ENCODE data around the gene RFPL2.
"Not testable (repeated sequence)": the region's sequence is repeated elsewhere in the genome, so short reads cannot be mapped to it uniquely, and the experiment has no call there.

Gene RFPL2

DNA sequence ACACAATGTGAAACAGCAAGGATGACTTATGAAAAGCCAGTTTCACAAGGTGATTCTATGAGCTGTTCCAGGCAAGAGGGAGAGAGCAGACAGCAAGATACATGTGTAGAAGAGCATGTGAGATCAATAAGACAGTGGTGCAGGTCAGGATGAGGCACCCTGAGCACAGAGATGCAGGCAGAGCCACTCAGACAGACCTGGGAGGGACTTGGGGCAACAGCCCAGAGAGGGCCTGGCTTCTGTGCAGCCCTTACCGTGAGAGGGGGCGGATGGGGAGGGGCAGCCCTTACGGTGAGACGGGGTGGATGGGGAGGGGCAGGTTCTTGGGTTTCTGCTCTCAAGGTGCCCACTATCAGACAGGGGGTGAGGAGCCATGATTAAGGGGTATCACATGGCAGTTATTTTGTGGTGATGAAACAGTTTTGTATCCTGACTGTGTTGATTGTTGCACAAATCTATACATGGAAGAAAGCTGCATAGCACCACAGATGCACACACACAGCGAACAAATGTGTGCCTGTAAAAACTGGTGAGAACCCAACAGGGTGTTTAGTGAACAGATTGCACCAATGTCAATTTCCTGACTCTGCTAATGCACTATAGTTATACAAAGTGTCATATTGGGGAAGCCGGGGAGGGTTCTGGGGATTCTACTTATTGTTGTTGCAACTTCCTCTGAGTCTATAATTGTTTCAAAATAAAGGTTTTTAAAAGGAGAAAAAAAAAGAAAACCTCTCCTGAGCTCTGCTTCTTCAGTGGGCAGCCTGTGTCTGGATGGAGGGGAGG is 40.6 kb downstream of the RFPL2 start:
- DNase-seq (ENCODE audit: low read depth): no peak

GRCh38 chr22:32160411-32160810 is 44.5 kb downstream of the RFPL2 start:
- not testable (repeated sequence) for DNase-seq (ENCODE audit: low read depth)

- DNase-seq (ENCODE audit: low read depth): no peak
Observed at GRCh38 chr22:32158712-32159533, 46.0 kb downstream of the RFPL2 start, which contains the start of gene C22orf42. Gene C22orf42, minus strand, starts transcription at chr22:32159303. Its CDS starts 88 bp downstream, at chr22:32159215.

DNA sequence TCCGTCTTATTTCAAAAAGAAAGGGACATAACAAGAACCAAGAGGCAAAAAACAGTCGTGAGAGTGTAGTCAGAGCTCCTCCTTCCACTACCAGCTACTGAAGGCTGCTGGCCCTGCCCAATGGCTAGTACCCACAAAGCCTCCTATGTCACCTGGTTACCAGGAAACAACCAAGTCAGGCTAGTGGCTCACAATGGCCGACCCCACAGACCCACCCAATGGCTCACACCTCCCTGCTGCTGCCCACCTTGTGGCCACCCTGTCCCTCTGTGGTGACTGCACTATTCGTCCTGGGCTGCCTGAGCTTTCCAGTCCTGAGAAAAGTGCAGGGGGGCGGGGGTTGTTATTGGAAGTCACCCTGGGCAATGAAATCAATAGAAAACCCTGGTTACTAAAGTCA is 47.2 kb downstream of the RFPL2 start:
- DNase-seq (ENCODE audit: low read depth): not testable (repeated sequence)

DNA sequence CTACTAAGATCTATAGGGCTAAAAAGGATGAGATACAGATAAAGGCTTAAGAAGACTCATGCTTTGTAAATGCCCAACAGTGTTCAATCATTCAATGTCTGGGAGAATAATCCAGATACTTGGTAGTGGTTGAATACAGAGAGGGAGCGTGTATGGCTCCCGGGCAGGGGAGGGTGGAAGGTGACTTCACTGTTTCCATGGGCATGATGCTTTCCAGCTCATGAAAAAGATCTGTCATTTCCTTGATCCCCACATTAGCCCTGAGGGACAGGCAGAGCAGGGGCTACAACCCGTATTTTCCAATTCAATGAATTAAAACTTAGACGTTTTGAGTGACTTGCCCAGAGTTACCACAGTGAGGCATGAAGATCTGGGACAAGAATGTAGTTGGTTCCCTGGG is 50.1 kb downstream of the RFPL2 start:
- DNase-seq (ENCODE audit: low read depth): not testable (repeated sequence)

DNA sequence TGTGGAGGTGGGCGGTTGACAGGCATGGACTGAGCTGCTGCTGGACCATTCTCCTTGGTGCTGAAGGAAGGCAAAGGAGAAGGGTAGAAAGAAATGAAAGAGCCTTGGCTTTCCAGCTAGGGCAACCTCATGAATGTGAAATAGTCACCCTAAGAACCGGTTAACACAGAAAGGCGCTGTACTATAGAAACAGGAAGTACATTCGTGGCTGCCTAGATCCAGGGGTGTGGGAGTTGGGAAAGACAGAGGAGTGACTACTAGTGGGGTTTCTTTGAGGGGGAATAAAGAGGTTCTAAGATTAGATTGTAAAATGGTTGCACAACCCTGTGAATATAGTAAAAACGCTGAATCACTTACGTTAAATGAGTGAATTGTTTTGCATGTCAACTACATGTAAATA is 53.2 kb downstream of the RFPL2 start:
- DNase-seq (ENCODE audit: low read depth): not testable (repeated sequence)

- not testable (repeated sequence) for DNase-seq (ENCODE audit: low read depth)
Observed at GRCh38 chr22:32150647-32151046, 54.2 kb downstream of the RFPL2 start.

DNA sequence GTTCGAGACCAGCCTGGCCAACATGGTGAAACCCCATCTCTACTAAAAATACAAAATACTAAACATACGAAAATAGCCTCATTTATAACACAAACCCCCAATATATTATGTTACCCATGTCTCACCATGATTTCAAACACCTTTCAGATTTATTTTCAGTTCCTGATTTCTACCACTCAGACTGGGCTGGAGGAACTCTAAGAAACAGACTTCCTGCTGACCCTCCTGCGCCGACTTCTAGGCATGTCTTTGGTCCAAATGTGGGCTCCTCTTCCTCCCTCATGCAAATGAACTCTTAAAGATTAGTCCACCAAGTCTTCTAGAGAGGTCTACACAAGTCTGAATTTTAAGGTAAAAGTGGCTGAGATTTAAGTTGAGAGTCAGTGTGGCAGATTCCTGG is 56.5 kb downstream of the RFPL2 start:
- not testable (repeated sequence) for DNase-seq (ENCODE audit: low read depth)

- not testable (repeated sequence) for DNase-seq (ENCODE audit: low read depth)
Observed at GRCh38 chr22:32147128-32147527, 57.7 kb downstream of the RFPL2 start.

DNA sequence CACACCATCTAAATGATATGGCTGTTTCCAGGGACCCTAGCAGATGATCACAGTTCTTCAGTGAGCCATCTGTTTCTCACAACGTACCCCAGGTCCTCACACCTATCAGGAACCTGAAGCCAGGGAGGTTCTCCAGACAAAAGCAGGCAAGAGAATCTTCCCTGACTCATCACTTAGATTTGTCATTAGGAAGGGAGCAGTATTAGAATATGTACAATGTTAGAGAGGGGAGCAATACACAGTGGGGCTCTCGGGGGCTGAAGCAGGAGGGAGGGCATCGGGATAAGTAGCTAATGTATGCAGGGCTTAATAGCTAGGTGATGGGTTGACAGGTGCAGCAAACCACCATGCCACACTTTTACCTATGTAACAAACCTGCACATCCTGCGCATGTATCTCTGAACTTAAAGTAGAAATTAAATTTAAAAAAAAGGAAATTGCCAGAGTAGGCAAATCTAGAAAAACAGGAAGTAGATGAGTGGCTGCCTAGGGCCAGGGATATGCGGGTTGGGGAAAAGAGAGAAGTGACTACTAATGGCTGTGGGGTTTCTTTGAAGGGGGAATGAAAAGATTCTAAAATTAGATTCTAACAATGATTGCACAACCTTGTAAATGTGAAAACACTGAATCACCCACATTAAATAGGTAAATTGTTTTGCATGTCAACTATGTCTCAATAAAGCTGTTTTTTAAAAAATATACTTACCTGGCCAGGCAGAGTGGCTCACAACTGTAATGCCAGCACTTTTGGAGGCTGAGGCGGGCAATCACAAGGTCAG is 60.2 kb downstream of the RFPL2 start:
- no peak for DNase-seq (ENCODE audit: low read depth)

GRCh38 chr22:32142600-32142999 is 62.3 kb downstream of the RFPL2 start:
- DNase-seq (ENCODE audit: low read depth): peak; percentile 22

GRCh38 chr22:32140688-32141087 is 64.2 kb downstream of the RFPL2 start:
- not testable (repeated sequence) for DNase-seq (ENCODE audit: low read depth)

All from stimulated activated CD4-positive, alpha-beta T cell treated with anti-CD3 and anti-CD28 coated beads, Interleukin-2, amount 100 ng/mL, for 4 hours (primary cell).